ENCODE data around the gene FBXO38.
"Not testable (repeated sequence)": the region's sequence is repeated elsewhere in the genome, so short reads cannot be mapped to it uniquely, and the experiment has no call there.

The FBXO38 gene

DNA sequence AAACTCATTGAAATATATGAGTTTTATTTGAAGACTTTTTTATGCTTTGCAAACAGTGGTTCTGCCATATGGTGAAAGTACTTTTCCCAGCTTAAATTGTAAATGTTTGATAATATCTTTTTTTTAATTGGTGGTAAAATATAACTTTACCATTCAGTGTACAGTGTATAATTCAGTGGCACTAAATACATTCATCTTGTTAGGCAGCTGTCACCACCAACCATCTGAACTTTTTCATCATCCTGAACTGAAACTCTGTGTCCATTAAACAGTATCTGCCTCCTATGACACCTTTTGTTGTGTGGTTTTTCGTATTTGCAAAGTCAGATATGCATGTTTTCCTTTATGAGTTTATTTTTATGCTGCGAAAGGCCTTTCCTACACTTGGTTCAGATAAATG lies 45.1 kb downstream of the FBXO38 start:
- DNase-seq: no peak

DNA sequence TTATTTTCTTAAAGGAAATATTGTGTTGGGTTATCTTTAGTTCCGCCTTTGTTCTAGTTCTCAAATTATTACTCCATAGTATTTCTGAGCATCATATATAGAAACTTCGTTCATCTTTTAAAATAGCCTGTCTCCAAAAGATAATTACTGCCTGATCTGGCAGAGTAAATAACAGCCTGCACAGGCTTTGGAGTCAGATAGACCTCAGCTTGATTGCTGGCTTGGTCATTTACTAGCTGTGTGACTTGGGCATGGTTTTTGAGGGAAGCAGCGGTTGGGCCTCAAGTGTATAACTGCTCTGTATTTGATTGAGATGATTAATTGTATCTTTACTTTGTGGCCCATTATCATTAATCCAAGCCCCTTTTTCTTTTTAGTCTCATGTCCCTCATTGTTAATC lies 50.1 kb downstream of the FBXO38 start:
- DNase-seq: no peak

DNA sequence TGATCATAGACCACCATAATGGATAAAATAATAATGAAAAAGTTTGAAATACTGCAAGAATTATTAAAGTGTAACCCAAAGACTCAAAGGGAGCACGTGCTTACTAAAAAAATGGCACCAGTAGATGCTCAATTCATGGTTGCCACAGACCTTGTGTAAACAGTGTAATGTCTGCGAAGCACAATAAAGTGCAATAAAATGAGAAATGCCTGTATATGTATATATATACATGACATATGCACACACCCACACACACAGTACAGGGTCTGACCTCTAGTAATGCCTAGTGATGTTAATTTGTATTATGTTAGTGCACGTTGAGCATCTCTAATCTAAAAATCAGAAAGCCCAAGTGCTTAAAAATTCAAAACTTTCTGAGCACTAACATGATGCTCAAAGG lies 52.3 kb downstream of the FBXO38 start:
- no peak for DNase-seq

DNA sequence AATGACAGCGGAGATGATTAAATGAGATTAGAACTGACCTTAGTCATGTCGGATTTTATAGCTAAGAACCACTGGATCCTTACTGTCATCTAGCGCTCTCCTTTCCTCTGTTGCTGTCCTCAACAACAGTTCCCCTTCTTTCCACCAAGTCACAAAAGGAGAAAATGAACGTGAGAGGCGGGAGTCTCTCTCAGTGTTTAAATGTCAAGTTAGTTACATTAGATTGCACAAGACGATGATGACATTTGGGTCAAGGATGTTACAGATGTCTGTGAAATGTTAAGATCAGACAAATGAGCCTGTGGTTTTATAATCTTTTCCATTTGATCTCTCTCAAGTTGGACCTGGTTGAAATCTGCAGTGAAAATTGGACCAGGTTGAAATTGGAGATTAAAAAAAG lies 53.5 kb downstream of the FBXO38 start:
- peak; percentile 10 to 62 (median 58) for DNase-seq

DNA sequence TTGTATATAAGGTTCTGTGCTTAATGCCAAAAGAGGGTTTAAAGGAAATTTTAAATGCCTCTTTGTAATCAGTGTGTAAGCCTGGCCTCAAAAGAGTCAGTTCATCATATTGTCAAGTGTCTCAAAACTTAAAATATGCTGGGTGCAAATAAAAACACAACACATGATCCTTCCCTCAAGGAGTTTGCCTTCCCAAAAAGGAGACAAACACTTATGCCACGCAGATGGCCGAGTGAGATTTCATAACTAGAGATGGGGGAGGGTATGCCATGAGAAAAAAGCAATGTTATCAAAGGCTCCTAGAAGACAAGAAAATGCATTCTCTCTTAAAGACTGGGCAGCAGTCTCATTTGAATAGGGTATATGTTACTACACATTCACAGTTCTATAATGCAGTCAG lies 55.2 kb downstream of the FBXO38 start:
- DNase-seq: no peak

DNA sequence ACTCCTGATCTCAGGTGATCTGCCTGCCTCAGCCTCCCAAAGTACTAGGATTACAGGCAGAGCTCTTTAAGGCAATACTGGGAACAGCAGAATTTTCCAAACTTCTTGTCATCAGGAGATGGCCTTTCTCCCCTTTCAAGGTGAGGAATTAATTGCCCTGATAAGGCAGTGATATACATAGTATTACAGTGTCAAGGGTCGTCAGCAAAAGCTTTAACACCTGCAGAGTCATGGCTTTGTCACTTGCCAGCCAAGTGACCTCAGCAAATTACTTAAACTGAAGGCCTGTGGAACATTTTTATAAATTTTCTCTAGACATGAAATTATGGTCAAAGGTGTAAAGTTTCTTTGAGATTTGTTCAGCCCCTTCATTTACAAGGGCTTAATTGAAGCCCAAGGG lies 59.5 kb downstream of the FBXO38 start:
- DNase-seq: no peak

DNA sequence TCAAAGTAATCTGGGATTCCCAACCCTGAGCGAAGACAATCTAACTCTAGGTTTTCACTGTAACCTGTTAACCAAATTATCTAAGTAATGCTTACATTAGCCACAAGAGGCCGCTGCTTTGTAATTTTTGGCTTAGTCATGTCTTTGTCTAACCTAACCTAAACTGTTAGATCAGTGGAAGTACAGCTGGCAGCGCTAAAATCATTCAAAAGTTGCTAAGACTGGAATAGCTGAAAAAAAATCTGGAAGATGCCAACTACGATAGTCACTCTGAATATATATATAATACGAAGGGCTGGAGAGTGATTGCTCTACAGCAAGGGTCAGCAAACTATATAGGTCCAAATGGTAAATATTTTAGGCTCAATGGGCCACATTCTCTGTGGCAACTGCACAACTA lies 60.2 kb downstream of the FBXO38 start:
- peak; percentile 74 to 83 (median 82) for DNase-seq

DNA sequence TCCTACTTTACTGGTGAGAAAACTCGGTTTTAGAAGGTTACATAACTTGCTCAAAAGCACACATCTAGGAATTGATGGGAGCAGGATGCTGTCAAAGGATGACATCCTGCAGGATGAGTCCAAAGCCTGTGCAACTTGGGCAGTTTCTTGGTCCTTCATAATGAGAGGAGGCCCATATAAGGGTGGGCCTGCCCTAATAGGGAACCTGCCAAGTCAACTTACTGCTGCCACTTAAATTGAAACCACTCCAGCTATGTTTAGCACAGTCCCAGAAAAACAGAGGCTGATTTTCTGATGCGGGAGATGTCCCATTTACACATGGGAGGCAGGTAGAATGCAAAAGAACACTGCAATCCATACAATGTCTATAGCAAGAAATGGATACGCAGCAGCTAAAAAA lies 61.8 kb downstream of the FBXO38 start:
- no peak for DNase-seq

DNA sequence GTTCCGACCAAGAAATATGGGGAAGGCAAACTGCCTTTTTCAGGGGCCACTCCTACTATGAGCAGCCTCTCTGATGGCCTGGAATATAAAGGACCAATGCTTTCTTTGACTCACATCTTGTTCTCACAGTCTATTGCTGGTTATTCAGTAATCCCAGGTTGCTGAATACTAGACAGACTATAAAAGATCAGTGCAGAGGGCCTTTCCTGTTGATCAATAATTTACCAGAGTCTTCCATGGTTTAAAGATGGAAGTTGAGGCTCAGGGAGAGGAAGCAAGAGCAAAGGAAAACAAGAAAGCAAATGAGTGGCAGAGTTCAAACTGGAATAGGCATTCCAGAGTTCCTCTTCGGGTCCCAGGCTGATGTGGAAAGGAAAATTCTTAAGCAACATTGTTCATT lies 62.9 kb downstream of the FBXO38 start:
- DNase-seq: no peak

DNA sequence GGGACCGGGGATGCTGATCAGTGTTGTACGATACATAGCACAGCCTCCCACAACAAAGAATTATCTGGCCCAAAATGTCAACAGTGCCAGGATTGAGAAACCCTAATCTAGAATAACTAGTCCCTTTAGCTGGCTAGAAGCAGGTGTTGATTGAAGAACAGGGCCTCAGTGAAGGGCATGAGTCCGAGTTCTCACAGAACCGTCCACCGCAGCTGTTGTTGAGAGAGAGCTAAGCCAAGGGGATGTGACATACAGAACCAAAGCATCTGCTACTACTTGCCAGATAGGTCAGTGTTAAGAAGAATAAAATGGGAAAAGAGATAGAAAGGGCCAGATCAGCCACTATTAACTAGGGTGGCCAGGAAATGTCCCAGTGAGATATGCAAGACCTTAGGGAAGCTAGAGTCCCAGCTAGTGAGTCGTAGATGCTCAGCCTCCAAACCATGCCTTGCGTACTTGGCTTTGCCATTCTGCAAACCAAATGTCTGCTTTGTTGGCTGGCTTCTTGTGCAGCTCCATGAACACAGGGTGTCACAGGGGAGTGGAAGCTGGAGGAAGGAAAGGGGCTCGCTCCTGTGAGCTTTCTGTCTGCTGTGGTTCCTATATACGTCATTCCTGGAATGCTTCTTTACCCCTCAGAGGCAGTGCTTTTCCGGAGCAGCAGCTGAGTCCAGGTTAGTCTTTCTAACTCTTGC lies 68.9 kb downstream of the FBXO38 start:
- DNase-seq: no peak

DNA sequence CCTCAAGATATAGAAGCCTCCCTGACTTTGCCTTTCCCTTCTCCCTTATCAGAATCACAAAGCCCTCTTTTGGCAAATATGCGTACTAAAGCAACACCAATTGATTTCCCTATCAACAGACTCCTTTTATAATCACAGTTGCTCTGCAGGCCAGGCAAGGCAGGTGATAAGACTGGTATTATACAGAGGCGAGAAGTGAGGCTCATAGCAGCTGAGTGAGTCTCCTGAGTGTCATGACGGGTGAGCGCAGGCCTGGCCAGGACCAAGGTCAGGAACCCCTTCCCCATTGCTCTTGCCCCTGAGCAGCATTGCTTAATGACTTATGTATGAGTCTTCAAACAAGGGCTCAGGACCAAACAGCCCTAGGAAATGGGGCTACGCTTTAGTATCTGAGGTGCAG lies 70.8 kb downstream of the FBXO38 start:
- no peak for DNase-seq

DNA sequence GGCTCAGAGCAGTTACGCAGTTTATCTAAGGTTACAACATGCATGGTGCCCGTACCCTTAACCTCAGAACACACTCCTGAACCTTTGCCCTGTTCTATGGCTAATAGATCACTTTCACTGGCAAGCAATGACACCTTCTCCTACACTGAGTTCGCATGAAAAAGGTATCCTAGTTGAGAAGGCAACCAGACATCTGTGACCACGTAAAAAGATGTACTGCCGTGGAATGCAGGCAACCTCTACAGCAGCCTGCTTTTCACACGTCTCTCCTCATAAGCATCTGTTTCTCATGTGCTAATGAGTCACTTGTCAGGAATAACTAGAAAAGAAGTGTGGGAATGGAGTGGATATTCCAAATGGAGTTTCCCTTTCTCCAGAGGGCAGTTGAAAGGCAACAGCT lies 71.4 kb downstream of the FBXO38 start:
- DNase-seq: no peak

DNA sequence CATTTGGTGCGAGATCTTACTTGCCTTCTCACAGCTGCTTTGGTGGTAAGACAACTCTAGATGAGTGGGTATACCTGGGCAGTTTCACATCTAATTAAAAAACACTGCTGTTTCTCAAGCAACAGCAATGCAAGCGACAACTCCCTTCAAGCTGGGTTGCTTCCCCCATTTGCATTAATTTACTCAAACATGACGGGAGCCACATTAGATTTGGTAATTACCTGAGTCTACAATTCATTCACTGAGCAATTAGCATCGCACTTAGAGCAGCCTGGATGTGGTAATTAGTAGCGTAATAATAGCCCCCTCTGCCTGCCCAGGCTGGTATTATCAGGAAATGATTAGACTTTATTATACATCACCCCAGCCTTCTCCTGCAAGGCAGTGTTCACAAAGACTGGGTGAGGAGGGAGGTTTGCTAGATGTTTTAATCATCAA lies 73.4 kb downstream of the FBXO38 start:
- DNase-seq: peak in 2 of 3 donors; percentile 34

DNA sequence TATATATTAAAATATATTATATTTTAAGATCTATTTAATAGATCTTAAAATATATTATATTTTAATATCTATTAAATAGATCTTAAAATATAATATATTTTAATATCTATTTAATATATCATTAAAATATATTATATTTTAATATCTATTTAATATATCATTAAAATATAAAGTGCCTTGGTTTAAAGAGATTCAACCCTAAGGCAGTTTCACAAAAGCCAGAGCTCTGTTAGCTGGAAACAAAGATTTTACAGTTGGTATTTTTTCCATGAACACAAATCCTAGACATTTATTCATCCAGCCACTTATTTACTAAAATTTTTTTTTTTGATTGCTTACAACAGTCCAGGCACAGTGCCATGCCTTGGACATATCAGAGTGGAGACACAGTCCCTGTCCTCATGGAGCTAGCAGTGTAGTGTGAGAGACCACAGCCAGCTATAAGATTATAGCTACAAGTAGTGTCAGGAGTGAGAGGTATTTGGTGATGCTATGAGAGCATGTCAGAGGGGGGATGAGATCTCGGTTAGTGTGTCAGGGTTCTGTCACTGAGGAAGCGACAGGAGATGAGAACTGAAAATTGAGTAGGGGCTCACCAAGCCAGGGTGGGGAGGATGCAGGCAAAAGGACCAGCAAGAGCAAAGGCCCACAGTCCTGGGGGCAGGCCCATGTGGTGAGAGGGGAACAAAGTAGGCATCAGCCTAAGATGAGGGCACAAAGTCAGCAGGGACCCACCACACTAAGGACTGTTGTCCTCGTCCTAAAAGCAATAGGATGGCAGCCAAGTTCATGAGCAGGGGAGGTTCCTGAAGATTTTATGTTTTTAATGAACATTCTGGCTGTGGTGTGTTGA lies 74.5 kb downstream of the FBXO38 start:
- DNase-seq: no peak

DNA sequence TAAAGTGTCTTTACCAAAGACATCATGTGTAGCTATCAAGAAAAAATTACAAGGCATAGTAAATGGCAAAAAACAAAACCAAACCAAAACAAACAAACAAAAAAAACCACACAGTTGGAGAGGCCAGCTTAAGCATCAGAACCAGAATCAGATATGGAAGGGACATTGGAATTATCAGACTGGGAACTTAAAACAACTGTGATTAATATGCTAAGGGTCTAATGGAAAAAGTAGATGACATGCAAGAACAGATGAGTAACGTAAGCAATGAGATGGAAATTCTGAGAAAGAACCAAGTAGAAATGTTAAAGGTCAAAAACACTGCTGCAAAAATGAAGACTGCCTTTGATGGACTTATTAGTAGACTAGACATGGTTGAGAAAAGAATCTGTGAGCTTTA lies 75.9 kb downstream of the FBXO38 start:
- no peak for DNase-seq

DNA sequence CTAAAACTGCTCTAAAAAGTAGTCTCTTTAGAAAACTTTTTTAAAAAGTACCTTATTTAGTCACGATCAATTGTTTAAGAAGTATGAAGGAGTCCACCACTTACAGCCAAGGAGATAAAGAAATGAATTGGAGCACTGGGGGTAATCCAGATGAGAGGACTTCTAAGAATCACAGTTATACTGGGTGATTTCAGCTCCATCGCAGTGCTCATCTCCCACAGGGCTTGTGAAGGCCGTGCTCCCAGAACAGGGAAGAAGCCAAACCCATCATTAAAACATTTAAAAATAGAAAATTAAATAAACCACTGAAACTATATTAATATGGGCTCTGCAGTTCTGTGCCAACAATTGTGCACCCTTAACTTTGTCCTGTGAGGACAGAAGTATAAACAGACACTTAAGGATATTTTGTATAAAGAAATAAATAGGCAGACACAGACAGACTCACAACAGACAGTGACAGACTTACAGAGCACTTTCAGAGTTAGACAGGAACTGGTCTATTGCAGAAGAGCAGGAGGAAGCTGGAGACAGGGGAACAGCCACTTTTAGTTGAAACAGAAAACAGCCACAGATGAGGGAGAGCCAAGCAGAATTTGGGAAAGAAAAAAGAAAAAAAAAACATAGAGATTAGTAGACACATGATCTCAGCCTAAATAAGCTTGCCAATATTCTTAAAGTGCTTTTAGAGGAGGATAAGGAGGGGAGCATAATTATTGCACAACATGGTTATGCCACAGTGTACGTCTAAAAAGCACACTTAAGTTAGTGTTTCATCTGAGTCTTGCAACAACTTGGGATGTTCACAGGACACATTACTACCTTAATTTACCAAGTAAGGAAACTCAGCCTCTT lies 81.8 kb downstream of the FBXO38 start:
- peak; percentile 45 to 56 (median 47) for DNase-seq

DNA sequence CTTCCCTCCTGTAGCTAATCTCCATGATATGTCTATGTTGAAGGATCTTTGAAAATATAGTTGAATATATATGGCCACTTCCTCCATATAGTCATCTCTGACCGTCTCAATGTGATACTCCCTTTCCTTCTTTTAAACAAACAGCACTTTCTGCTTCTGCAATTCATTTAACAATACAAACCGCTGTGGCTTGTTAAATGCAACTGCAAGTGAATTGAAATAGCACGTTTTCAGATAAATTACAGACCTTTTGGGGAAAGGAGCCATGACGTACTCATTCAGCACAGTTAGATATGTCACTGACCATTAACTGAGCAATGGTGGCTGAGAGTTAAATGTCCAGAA lies 82.5 kb downstream of the FBXO38 start:
- DNase-seq: peak in 2 of 3 donors; percentile 35 to 37

DNA sequence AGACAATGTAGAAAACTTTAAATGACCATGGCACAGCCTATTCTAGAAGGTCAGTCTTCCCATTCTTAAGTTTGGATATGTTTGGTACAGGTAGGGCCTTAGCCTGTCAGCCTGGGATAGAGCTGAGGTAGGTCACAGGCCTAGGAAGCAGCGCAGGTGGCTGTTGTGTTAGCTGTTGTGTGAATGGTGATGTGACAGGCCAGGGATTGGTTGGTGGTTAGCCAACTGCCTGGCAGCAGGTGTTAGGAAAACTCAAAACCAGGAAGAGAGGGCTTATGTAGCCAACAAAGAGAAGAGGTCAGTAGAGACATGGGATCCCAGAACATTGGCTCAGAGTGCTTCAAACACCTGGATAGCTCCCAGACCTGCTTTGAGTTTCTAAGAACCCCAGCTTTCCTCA lies 84.2 kb downstream of the FBXO38 start:
- DNase-seq: no peak

DNA sequence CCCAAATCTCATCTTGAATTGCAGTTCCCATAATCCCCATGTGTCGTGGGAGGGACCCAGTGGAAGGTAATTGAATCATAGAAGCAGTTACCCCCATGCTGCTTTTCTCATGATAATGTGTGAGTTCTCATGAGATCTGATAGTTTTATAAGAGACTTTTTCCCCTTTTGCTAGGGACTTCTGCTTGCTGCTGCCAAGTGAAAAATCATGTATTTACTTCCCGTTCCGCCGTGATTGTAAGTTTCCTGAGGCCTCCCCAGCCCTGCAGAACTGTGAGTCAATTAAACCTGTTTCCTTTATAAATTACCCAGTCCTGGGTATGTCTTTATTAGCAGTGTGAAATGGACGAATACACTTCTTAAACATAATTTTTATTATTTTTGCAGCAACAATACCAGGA lies 85.0 kb downstream of the FBXO38 start:
- not testable (repeated sequence) for DNase-seq

DNA sequence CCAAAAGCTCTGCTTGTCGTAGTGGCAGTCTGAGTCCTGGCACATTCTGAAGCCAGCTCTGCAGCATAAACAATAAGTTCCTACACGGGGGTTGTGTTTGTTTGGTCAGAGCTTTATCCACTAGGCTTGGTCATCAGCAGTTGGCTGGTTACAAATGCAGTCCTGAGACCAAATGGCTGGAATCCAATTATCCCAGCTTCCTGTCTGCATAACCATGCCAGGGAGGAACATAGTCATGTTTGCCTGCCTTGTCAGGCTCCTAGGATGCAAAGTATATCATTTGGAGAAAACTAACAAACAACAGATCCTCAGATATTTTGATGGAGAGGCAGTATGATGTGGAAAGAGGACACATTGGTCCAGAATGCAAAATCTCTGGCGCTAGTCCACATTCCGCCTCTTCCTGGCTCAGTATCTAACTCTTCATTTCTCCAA lies 85.8 kb downstream of the FBXO38 start:
- DNase-seq: no peak

DNA sequence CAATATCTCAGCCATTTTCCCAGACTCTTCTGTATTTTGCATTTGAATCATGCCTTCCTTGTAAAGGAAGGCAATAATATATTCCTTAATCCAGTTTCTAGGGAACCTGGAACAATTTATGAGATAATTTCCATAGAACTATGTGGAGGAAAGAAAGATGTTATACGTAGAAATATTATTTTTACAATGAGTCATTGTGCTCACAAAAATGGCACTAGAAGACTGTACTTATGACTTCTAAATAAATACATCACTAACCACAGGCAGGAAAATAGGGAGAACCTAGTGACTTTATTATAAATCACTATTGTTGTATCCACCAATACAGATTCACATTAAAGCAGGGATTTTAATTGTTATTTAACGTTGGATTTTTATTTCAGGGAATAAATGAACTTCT lies 87.6 kb downstream of the FBXO38 start:
- no peak for DNase-seq

DNA sequence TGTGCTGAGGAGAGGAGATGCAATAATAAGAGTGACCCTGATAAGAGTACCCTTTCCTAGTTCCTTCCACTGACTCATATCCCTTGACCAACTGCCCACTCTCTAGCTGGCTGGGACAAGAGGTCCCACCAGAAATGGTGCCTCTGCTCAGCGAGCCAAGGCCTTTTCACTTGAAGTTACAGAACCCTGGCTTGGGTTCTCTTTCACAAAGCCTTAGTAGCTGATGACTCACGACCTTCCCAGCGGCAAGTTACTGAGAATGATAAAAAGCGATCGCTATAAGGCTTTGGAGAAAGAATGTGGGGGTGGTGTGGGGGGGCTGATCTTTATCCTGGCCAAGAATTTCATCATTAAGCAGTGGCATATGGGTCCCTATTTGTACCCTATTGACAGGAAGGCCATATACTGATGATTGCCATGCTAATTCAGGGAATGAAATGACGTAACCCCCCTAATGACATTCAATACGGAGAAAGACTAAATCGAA lies 90.3 kb downstream of the FBXO38 start:
- DNase-seq: no peak

DNA sequence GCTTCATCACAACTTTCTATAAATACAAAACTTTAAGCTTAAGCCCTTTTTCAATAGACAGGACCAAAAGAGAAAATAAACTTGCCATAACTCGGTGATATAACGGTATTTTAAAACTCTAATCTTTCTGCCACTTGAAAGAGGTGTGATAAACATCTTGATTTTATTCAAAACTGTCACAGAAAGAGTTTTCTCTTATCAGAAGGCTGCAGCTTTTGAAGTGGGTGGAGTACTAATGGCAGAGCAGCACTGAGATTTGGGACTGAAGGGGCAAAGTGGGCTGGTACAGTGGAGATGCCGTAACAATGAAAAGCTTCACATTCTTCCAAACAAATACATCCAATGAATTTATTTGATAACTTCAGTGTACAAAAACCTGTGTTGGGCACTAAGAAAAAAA lies 92.5 kb downstream of the FBXO38 start:
- no peak for DNase-seq
